Kasumi-1 (cell line): Measurements from ENCODE around the gene TXK.

Source experiments
- DNase-seq, 2 experiments: peaks; one replicate each; lab custom pipeline; 2025; lab: John Stamatoyannopoulos, UW

Gene TXK

GRCh38 chr4:48049483-48049882 lies 84.6 kb downstream of the TXK start:
- DNase-seq = no peak

DNA sequence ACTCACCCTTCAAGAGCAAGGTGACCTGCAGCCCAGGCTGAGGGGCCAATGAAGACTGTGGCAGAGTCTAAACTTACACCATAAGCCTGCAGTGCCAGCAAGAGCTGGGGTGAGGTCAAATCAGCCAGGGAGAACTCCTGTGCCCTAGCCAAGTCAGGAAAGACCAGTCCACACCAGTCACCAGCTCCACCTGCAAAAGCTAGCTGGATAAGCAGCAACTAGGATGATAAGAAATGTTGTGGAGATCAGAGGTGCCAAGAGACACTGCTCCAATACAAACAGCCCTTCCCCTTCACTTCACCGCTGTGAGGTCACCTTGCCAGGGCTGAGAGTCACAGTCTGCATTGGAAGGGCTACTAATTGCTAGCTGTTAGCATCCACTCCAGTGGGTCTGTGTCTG lies 86.2 kb downstream of the TXK start:
- DNase-seq = no peak

GRCh38 chr4:48047421-48047844 lies 86.6 kb downstream of the TXK start:
- peak; percentile 86 to 91 for DNase-seq

DNA sequence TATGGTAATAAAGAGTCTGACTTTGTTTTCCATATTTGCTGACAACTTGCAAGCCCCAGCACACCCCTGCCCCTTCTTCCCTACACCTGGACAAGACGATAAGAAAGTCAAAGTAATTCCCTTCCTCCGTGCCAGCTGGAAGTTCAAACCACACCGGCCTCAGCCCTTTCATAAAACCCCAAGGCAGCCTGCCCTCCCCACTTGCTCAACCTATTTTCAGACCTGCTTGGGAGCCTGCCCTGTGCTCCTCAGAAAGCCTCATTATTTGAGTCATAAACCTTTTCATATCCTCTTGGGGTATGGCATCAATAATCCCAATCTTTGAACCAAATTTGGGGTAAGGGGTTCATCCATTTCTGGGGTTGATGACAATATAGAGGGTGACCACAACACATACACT lies 88.0 kb downstream of the TXK start:
- DNase-seq = no peak

DNA sequence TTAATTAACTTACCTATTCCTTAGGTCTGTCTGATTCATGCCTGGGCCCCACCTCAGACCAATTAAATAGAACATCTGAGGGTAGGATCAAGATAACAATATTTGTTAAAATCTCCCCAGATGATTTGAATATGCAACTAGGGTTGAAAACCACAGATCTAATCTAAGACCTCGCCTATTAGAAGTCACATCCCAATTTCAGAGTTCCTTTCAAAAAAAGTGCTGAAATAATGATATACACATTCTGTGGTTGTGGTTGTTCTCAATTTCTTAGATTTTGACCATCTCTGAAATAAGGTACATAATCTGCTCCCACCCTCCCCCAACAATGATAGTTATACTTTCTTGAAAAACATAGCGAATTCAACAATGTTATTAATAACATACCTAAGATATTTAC lies 89.8 kb downstream of the TXK start:
- DNase-seq = no peak

GRCh38 chr4:48043504-48043903 lies 90.5 kb downstream of the TXK start:
- no peak for DNase-seq

DNA sequence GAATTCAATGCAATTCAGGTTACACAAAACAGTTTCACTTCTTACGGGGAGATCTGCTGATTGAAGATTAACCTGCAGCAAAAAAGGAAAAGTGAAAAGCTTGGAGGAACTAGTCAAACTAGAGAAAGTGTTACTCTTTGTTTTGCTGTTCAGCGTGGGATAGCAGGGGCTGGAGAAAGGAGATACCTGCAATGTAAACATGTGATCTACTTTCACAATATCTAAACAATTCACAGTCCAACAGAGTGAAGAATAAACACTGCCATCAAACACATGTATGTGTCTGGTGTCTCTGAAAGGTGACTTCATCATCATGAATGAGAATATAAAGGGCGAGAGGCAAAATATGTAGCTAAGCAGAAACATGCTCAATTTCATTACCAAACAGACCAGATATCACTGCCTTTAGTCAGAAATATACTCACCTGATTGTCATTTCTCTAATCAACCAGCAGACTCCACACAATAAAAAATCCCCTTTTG lies 91.0 kb downstream of the TXK start:
- no peak for DNase-seq

- no peak for DNase-seq
Observed at GRCh38 chr4:48041535-48042137, 92.4 kb downstream of the TXK start.

- DNase-seq = no peak
Observed at GRCh38 chr4:48039561-48039960, 94.5 kb downstream of the TXK start.

DNA sequence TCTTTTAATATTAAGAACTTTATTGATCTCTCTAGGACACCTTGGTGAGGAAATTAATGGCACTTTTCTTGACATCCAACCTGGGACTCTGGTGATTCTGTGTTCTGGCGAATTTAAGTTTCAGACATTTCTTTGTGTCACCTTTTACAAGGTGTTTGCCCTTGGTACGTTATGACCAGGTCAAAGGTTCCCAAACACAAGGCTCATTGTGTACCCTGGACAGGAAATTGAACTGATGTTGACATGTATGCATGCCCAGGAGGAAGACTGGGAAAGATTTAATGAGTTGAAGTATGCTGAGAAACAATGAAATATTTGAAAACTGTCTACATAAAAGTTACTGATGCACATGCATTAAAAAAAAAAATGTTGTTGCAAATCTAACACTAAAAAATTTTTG lies 95.4 kb downstream of the TXK start:
- DNase-seq = no peak

DNA sequence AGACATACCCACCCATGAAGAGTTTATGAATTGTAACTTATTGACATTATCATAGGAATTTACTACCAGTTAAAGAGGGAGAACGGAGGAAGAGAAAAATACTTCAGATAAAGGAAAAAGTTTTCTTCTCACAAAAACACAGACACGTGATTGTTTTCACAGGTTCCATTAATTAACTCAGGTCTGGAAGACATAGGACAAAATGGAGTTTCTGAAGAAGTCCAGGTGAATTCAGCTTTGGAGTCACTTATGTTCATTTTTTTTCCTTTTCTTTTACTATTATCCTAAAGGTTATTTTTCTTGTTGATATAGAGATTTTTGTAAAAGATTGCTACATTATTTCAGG lies 97.0 kb downstream of the TXK start:
- no peak for DNase-seq

DNA sequence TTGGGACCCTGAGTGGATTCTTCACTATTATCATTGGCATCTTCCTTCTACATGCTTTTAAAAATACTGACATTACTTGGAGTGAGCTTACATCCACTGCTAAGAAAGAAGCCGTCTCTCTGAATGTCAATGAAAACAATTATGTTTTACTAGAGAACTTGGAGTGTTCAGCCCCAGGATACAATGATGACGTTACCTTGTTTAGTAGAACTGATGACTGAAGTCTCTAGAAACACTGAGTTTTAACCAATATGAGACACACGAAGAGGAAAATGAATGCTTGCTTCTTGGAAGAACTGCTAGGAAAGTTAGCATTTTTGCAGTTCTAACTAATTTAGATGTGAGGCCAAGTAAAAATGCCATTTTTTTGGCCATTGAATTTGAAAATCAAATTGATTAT lies 98.1 kb downstream of the TXK start:
- DNase-seq = no peak

GRCh38 chr4:48033825-48034413 lies 100.1 kb downstream of the TXK start:
- peak; percentile 75 to 77 for DNase-seq

- no peak for DNase-seq
Observed at GRCh38 chr4:48033412-48033811, 100.6 kb downstream of the TXK start.

GRCh38 chr4:48032721-48033120 lies 101.3 kb downstream of the TXK start:
- DNase-seq = no peak

- no peak for DNase-seq
Observed at GRCh38 chr4:48031802-48032525, 102.1 kb downstream of the TXK start.

DNA sequence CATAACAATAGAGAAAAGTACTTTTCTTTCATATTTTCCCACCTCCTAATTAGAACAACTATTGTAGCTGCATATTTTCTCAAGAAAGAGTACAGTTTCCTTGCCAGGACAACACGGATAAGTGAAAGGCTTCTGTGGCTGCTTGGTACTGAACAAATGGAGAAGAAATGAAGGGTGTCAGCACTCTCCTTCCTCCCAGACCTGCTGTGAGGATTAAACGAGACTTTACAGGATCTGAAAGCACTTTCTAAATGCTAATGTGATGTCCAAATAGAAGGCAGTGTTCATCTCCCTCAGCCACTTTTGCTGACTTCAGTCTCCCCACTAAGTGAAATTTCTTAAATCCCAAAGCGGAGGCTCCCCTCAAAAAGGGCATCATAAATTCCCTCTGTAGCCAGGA lies 103.6 kb downstream of the TXK start:
- no peak for DNase-seq

DNA sequence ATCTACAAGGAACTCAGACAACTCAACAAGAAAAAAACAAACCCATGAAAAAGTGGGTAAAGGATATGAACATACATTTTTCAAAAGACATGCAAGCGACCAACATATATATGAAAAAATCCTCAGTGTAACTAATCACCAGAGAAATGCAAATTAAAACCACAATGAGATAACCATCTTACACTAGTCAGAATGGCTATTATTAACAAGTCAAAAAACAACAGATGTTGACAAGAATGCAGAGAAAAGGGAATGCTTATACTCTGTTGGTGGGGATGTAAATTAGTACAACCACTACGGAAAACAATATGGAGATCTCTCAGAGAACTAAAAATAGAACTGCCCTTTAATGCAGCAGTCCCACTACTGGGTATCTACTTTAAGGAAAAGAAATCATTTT lies 105.4 kb downstream of the TXK start:
- no peak for DNase-seq

DNA sequence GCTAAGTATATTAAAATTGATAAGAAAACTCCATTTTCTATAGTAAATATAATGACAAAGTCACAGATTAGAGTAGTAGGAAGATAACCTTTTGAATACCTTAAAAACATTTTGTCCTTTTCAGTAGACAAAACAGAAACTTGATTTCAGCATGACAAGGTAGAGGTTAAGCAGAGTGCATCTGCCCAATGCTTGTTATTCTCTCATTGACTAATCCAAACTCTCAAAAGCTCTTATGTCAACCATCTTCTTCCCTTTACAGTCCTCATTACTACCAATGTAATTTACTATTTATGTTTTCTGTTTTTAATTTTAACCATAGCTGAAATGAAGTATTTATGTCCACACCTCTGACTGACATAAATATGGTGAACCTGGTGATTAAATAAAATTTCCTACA lies 106.4 kb downstream of the TXK start:
- no peak for DNase-seq

DNA sequence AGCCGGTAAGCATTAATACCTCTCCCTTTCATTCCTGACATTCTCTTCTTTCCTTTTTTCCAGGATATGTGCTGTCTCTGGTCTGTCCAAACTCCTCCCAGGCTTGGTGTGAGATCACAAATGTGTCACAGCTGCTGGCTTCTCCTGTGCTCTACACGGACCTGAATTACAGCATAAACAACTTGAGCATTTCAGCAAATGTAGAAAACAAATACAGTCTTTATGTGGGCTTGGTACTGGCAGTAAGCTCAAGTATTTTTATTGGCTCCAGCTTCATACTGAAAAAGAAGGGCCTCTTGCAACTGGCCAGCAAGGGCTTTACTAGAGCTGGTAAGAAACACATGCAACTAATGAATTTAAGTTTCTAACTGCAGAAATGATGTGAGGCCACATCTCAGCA lies 109.0 kb downstream of the TXK start:
- no peak for DNase-seq

- DNase-seq = no peak
Observed at GRCh38 chr4:48024522-48024921, 109.5 kb downstream of the TXK start.

DNA sequence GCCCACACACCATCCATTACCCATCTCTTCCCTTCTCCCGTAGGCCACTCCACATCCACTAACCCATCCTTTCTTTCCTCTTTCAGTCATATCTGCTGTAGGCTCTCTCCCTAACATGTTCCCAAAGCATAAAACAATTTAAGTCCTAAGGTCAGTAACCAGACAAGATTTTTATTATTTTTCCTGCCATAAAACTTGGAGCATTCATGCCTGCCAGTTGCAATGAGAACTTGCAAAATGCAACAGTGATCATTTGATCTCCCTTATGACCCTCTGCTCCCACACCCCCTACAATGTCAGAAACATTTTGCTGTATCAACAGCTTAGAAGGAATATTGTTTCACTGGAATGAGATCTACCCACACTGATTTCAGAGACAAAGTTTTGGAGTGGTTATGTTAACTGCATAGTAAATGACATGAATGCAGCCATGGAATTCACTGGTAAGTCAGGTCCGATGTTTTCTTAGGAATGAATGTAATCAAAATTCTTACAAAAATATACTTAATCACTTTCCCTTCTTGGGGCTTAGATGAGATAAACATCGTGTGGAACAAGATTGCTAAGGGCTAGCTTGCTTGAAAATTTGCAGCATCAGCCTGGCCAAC lies 111.8 kb downstream of the TXK start:
- DNase-seq = no peak

GRCh38 chr4:48021100-48021499 lies 113.0 kb downstream of the TXK start:
- DNase-seq = no peak
